Measurements from ENCODE around the gene AUTS2. TPM values are rescaled to one million over a fixed set of nuclear protein-coding genes. Genes with fewer than 3 reads are reported as not detected.

The AUTS2 gene
- total RNA-seq, 1 experiment from 2014 or later = 2.3 TPM

GRCh38 chr7:69736126-69736810, 138.0 kb downstream of the AUTS2 start:
- in situ Hi-C loops (cut with HindIII; ENCODE audit: low pct_unique_long_range_greater_than_20kb, low sequenced_read_pairs) = no loop called here
- DNase-seq (ENCODE audit: low read depth) = no peak

- no peak for DNase-seq (ENCODE audit: low read depth)
- in situ Hi-C loops (cut with HindIII; ENCODE audit: low pct_unique_long_range_greater_than_20kb, low sequenced_read_pairs) = no loop called here
Observed at GRCh38 chr7:69738396-69738951, 140.2 kb downstream of the AUTS2 start.

GRCh38 chr7:69739190-69739589, 140.9 kb downstream of the AUTS2 start:
- DNase-seq (ENCODE audit: low read depth) = no peak
- in situ Hi-C loops (cut with HindIII; ENCODE audit: low pct_unique_long_range_greater_than_20kb, low sequenced_read_pairs) = no loop called here

GRCh38 chr7:69739931-69740431, 141.7 kb downstream of the AUTS2 start:
- in situ Hi-C loops (cut with HindIII; ENCODE audit: low pct_unique_long_range_greater_than_20kb, low sequenced_read_pairs) = no loop called here
- DNase-seq (ENCODE audit: low read depth) = no peak

- in situ Hi-C loops (cut with HindIII; ENCODE audit: low pct_unique_long_range_greater_than_20kb, low sequenced_read_pairs) = no loop called here
Observed at GRCh38 chr7:69742237-69742636, 144.0 kb downstream of the AUTS2 start.

GRCh38 chr7:69743436-69743835, 145.2 kb downstream of the AUTS2 start:
- in situ Hi-C loops (cut with HindIII; ENCODE audit: low pct_unique_long_range_greater_than_20kb, low sequenced_read_pairs) = no loop called here
- DNase-seq (ENCODE audit: low read depth) = no peak

More at GRCh38 chr7:69742237-69742636, 144.0 kb downstream of the AUTS2 start:
- DNase-seq (ENCODE audit: low read depth) = no peak

- DNase-seq (ENCODE audit: low read depth) = no peak
- in situ Hi-C loops (cut with HindIII; ENCODE audit: low pct_unique_long_range_greater_than_20kb, low sequenced_read_pairs) = no loop called here
Observed at GRCh38 chr7:69744026-69744425, 145.8 kb downstream of the AUTS2 start.

- DNase-seq (ENCODE audit: low read depth) = no peak
- in situ Hi-C loops (cut with HindIII; ENCODE audit: low pct_unique_long_range_greater_than_20kb, low sequenced_read_pairs) = no loop called here
Observed at GRCh38 chr7:69746383-69746782, 148.1 kb downstream of the AUTS2 start.

- no peak for DNase-seq (ENCODE audit: low read depth)
- in situ Hi-C loops (cut with HindIII; ENCODE audit: low pct_unique_long_range_greater_than_20kb, low sequenced_read_pairs) = no loop called here
Observed at GRCh38 chr7:69747144-69747543, 148.9 kb downstream of the AUTS2 start.

GRCh38 chr7:69748530-69748929, 150.3 kb downstream of the AUTS2 start:
- DNase-seq (ENCODE audit: low read depth) = no peak
- in situ Hi-C loops (cut with HindIII; ENCODE audit: low pct_unique_long_range_greater_than_20kb, low sequenced_read_pairs) = no loop called here

- no peak for DNase-seq (ENCODE audit: low read depth)
- in situ Hi-C loops (cut with HindIII; ENCODE audit: low pct_unique_long_range_greater_than_20kb, low sequenced_read_pairs) = no loop called here
Observed at GRCh38 chr7:69749372-69749979, 151.2 kb downstream of the AUTS2 start.

- DNase-seq (ENCODE audit: low read depth) = no peak
- in situ Hi-C loops (cut with HindIII; ENCODE audit: low pct_unique_long_range_greater_than_20kb, low sequenced_read_pairs) = no loop called here
Observed at GRCh38 chr7:69749994-69750393, 151.7 kb downstream of the AUTS2 start.

- DNase-seq (ENCODE audit: low read depth) = no peak
- in situ Hi-C loops (cut with HindIII; ENCODE audit: low pct_unique_long_range_greater_than_20kb, low sequenced_read_pairs) = no loop called here
Observed at GRCh38 chr7:69751026-69751425, 152.8 kb downstream of the AUTS2 start.

GRCh38 chr7:69753981-69754380, 155.7 kb downstream of the AUTS2 start:
- in situ Hi-C loops (cut with HindIII; ENCODE audit: low pct_unique_long_range_greater_than_20kb, low sequenced_read_pairs) = no loop called here
- DNase-seq (ENCODE audit: low read depth) = no peak

GRCh38 chr7:69754476-69754875, 156.2 kb downstream of the AUTS2 start:
- no peak for DNase-seq (ENCODE audit: low read depth)
- in situ Hi-C loops (cut with HindIII; ENCODE audit: low pct_unique_long_range_greater_than_20kb, low sequenced_read_pairs) = no loop called here

- no peak for DNase-seq (ENCODE audit: low read depth)
- in situ Hi-C loops (cut with HindIII; ENCODE audit: low pct_unique_long_range_greater_than_20kb, low sequenced_read_pairs) = no loop called here
Observed at GRCh38 chr7:69756235-69756634, 158.0 kb downstream of the AUTS2 start.

- in situ Hi-C loops (cut with HindIII; ENCODE audit: low pct_unique_long_range_greater_than_20kb, low sequenced_read_pairs) = no loop called here
Observed at GRCh38 chr7:69757528-69757927, 159.3 kb downstream of the AUTS2 start.

GRCh38 chr7:69757981-69758430, 159.7 kb downstream of the AUTS2 start:
- DNase-seq (ENCODE audit: low read depth) = no peak
- in situ Hi-C loops (cut with HindIII; ENCODE audit: low pct_unique_long_range_greater_than_20kb, low sequenced_read_pairs) = no loop called here

More at GRCh38 chr7:69757528-69757927, 159.3 kb downstream of the AUTS2 start:
- no peak for DNase-seq (ENCODE audit: low read depth)

GRCh38 chr7:69759373-69759772, 161.1 kb downstream of the AUTS2 start:
- no peak for DNase-seq (ENCODE audit: low read depth)

More at GRCh38 chr7:69759373-69759772, 161.1 kb downstream of the AUTS2 start:
- in situ Hi-C loops (cut with HindIII; ENCODE audit: low pct_unique_long_range_greater_than_20kb, low sequenced_read_pairs) = no loop called here
